Measurements from ENCODE around the gene DYNC1LI1.

DYNC1LI1 gene

DNA sequence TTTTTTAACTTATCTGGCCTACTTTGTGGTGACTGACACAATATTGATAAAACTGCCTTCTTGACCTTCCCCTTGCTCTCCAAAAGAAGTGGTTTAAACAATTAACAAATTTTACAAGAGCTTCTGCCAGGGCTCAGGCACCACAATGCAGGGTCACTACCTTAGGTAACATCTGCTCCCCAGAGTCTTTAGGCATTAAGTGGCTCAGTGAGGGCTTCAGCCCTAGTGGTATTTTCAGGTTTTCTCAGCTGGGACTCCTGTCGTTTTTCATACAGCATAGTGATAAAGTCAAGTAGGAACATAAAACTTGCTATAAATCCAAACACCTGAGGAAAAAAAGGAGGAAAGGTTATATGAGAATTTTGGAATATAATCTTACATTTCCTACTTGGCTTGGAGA lies 86.9 kb downstream of the DYNC1LI1 start:
- no peak overlapping the region for H3K4me3 ChIP-seq (ENCODE audit: low read length)
- H3K27ac ChIP-seq (ENCODE audit: low read length), result no peak overlapping the region
- H3K4me1 ChIP-seq (ENCODE audit: insufficient read depth, low read length), result no peaks in the 10 kb centered on the region
- no peak overlapping the region for H3K9ac ChIP-seq (ENCODE audit: low read depth, low read length)
- no peaks in the 10 kb centered on the region for H3K9me3 ChIP-seq (ENCODE audit: insufficient read depth, low read depth, low read length)
- no peaks in the 10 kb centered on the region for H3K27me3 ChIP-seq (ENCODE audit: insufficient read depth, low read length)
- peaks cover 30% of the 10 kb centered on the region for H3K36me3 ChIP-seq (ENCODE audit: insufficient read depth, low read depth, low read length)

DNA sequence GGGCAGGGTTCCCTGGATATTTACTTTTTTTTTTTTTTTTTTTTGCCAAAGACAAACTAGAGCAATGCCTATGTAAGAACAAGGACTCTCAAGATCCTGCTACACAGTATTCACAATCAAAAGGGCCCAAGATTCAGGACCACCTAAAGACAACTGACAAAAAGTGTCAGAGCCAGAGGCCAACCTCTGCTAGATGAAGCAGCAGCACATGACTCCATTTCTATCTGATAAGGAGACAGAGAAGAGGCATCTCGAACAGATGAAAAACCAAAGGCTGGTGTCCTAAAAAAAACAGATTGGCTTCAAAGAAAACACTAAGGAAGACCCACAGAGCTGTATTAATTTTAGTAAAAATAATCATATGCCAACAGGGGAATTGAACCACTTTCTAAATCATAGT lies 88.0 kb downstream of the DYNC1LI1 start:
- H3K27ac ChIP-seq (ENCODE audit: low read length), result no peak overlapping the region
- peaks cover 32% of the 10 kb centered on the region for H3K36me3 ChIP-seq (ENCODE audit: insufficient read depth, low read depth, low read length)
- H3K4me1 ChIP-seq (ENCODE audit: insufficient read depth, low read length), result no peaks in the 10 kb centered on the region
- no peak overlapping the region for H3K4me3 ChIP-seq (ENCODE audit: low read length)
- H3K9me3 ChIP-seq (ENCODE audit: insufficient read depth, low read depth, low read length), result no peaks in the 10 kb centered on the region
- H3K9ac ChIP-seq (ENCODE audit: low read depth, low read length), result no peak overlapping the region
- H3K27me3 ChIP-seq (ENCODE audit: insufficient read depth, low read length), result no peaks in the 10 kb centered on the region

DNA sequence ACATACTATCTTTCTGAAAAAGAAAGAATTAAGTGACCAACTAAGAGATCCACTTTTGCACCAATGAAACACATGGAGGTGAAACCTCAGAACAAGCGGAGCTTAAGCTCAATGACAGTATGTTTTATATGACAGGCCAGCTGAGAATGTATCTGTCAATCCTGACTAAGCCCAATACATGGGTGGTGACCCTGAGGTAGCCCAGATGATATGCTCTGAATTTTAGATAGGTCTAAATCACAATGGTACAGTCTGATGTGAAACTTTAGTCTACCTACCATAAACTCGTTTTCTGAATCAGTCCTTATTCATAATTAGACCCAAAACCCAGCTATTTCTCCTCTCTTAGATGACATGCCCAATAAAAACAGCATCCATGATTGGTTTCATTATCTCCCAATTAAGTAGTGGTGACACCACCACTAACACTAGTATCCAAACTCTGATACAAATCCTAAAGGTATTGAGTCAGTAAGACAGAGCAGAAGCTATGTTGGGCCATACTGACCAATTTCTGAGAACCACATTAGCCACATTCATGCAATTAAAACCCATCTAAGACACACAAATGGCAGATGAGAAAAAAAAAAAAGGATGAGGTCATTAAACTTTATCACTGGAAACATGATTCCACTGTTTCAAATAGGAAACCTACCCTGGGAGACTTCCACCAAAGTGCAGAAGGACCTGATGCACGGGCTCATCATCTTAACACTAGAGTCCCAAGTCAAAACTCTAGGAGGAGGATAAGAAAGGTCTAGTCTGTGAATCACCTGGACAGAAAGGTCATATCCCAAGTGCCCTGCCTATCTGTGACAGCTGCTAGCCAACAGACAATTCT lies 88.6 kb downstream of the DYNC1LI1 start:
- Histone ChIP-seq H3K27me3 (ENCODE audit: insufficient read depth, low read length) (no peaks in the 10 kb centered on the region), H3K27ac (ENCODE audit: low read length) (no peak overlapping the region), H3K36me3 (ENCODE audit: insufficient read depth, low read depth, low read length) (peaks cover 28% of the 10 kb centered on the region), H3K9ac (ENCODE audit: low read depth, low read length) (no peak overlapping the region), H3K4me1 (ENCODE audit: insufficient read depth, low read length) (no peaks in the 10 kb centered on the region), H3K9me3 (ENCODE audit: insufficient read depth, low read depth, low read length) (no peaks in the 10 kb centered on the region), H3K4me3 (ENCODE audit: low read length) (no peak overlapping the region)

DNA sequence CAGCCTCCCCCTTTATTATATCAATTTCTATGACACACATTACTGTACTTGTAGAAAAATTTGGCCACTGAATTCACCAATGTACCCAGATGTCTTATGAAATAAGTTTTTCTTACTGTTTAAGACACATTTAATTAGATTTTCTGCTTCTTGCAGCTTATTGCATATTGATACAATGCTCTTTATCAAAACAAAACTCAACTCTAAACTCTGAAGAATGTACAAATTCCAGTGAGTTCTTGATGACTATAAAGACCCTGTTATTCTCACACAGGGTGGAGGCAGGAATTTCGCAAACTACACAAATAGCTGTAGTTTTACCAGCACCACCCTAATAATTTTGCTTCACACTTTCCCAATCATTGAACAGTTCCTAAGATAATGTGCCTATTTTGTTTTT lies 90.1 kb downstream of the DYNC1LI1 start:
- no peaks in the 10 kb centered on the region for H3K9me3 ChIP-seq (ENCODE audit: insufficient read depth, low read depth, low read length)
- no peak overlapping the region for H3K27ac ChIP-seq (ENCODE audit: low read length)
- no peaks in the 10 kb centered on the region for H3K4me1 ChIP-seq (ENCODE audit: insufficient read depth, low read length)
- no peak overlapping the region for H3K4me3 ChIP-seq (ENCODE audit: low read length)
- H3K9ac ChIP-seq (ENCODE audit: low read depth, low read length), result no peak overlapping the region
- H3K27me3 ChIP-seq (ENCODE audit: insufficient read depth, low read length), result no peaks in the 10 kb centered on the region
- H3K36me3 ChIP-seq (ENCODE audit: insufficient read depth, low read depth, low read length), result peaks cover 18% of the 10 kb centered on the region

Measured in iPS-20b (cell line).